PFSK-1 (cell line): ENCODE results near the gene CDC25A.

Experiments used
- FOXP2 ChIP-seq: optimal IDR thresholded peaks from 2 replicates; pipeline ENCODE3; 2011; ENCODE audit warnings: borderline replicate concordance, control low read depth, inconsistent platforms; ENCODE audit not compliant: insufficient read depth; ENCODE audit errors: extremely low read length, extremely low read depth
- POLR2AphosphoS5 ChIP-seq: IDR thresholded peaks from 2 replicates; pipeline ENCODE4 v1.6.1; 2012; ENCODE audit warnings: low read depth, mild to moderate bottlenecking, control low read depth, low read length, moderate library complexity
- SIN3A ChIP-seq: IDR thresholded peaks from 2 replicates; pipeline ENCODE4 v1.6.1; 2012; ENCODE audit warnings: mild to moderate bottlenecking, low read length, moderate library complexity, borderline replicate concordance; ENCODE audit not compliant: insufficient read depth
- TAF1 ChIP-seq: IDR thresholded peaks from 2 replicates; pipeline ENCODE4 v1.6.1; 2012; ENCODE audit warnings: low read length, control low read depth, borderline replicate concordance; ENCODE audit not compliant: insufficient read depth
- TF ChIP-seq, protein P1 (sequence below), 2 experiments: IDR thresholded peaks; 2 replicates each; pipeline versions ENCODE4 v1.6.1 to v1.8.0; 2011 to 2012; ENCODE audit warnings: low read depth in 2 of 2, low read length in 2 of 2, control low read depth in 1 of 2, inconsistent platforms in 1 of 2, mild to moderate bottlenecking in 1 of 2, moderate library complexity in 1 of 2; ENCODE audit not compliant: insufficient read depth in 1 of 2

The CDC25A gene

DNA sequence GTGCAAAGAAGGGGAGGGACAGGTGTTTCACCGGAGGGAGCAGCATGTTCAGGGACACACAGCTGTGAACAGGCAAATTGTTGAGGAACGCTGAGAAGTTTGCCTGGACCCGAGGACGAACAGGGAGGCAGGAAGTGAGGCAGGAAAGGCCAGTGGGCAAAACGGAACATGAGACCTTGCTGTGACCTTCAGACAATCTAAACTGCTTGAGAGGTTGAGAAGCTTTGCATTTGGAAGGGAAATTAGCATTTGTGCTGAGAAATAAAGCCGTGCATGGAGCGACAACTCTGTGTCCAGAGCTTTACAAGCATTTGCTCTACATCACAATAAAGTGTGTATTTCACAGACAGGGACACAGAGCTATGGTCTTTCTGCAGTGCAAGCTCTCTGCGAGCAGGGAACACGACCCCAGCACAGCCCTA, 47.9 kb downstream of the CDC25A start:
- TF ChIP-seq TAF1: no peak
- TF ChIP-seq FOXP2: peak; percentile 46
- TF ChIP-seq POLR2AphosphoS5: no peak
- TF ChIP-seq, protein P1, sequence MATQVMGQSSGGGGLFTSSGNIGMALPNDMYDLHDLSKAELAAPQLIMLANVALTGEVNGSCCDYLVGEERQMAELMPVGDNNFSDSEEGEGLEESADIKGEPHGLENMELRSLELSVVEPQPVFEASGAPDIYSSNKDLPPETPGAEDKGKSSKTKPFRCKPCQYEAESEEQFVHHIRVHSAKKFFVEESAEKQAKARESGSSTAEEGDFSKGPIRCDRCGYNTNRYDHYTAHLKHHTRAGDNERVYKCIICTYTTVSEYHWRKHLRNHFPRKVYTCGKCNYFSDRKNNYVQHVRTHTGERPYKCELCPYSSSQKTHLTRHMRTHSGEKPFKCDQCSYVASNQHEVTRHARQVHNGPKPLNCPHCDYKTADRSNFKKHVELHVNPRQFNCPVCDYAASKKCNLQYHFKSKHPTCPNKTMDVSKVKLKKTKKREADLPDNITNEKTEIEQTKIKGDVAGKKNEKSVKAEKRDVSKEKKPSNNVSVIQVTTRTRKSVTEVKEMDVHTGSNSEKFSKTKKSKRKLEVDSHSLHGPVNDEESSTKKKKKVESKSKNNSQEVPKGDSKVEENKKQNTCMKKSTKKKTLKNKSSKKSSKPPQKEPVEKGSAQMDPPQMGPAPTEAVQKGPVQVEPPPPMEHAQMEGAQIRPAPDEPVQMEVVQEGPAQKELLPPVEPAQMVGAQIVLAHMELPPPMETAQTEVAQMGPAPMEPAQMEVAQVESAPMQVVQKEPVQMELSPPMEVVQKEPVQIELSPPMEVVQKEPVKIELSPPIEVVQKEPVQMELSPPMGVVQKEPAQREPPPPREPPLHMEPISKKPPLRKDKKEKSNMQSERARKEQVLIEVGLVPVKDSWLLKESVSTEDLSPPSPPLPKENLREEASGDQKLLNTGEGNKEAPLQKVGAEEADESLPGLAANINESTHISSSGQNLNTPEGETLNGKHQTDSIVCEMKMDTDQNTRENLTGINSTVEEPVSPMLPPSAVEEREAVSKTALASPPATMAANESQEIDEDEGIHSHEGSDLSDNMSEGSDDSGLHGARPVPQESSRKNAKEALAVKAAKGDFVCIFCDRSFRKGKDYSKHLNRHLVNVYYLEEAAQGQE (IDR thresholded peaks at IDR 0.05; ENCODE audit: insufficient read depth in 1 of 2, low read depth in 2 of 2, low read length in 2 of 2): no peak
- TF ChIP-seq SIN3A: no peak

GRCh38 chr3:48137425-48137999, 50.7 kb downstream of the CDC25A start:
- TF ChIP-seq TAF1 (no peak), POLR2AphosphoS5 (no peak), SIN3A (no peak)

- no peak for TF ChIP-seq SIN3A
Measured at GRCh38 chr3:48135552-48136495, 52.4 kb downstream of the CDC25A start.

DNA sequence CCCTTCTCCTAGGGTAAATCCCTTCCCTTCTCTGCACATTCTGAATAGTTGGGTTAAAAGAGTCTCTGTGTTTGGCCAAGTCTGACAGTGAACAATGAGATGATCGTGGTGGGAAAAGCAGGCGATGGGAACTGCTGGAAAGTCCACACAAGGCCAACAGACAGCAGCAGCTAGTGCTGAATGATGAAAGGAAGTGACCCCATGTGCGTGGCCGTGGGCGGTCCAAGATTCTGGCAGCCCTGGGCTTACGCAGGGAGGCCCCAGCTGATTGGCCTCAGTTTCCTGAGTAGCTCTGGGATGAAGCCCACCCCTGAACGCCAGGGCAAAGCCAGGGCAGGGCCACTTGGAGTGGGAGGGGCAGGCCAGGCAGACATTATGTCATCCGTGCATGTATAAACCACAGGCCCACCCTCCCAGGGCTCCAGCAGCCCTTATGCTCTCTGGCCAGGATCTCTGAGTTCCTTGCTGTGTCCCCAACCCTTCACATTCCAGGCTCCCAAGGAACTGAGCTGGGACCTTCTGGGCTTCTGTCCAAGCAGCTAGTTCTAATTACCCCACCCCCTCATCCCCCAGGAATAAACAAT, 57.8 kb downstream of the CDC25A start:
- TF ChIP-seq POLR2AphosphoS5 (peak; percentile 44; the same call in 1 of the 2 replicates), SIN3A (no peak), TAF1 (peak; percentile 36; the same call in 1 of the 2 replicates), FOXP2 (no peak)
- TF ChIP-seq, protein P1 (IDR thresholded peaks at IDR 0.05; ENCODE audit: insufficient read depth in 1 of 2, low read depth in 2 of 2, low read length in 2 of 2): 0 out of 4 replicates have a peak, but pooled peaks of 1 of the 2 experiments have one; percentile 32

DNA sequence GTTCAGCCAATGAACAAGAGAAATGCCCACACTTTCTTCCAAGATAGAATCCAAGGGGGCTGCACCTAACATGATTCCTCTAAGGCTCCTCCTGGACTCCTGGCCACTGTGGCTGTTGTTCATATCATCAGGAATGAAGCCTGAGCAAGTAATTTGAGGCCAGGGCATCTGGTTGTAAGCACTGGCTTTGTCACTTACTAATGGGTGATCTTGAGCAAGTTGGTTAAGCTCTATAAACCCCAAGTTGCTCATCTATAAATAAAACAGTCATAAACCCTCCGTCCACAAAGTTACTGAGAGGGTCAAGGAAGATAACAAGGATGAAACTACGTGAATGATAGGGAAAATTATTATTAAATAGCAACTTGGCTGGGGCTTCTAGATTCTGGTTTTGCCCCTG, 58.3 kb downstream of the CDC25A start:
- no peak for TF ChIP-seq FOXP2
- TF ChIP-seq, protein P1 (IDR thresholded peaks at IDR 0.05; ENCODE audit: insufficient read depth in 1 of 2, low read depth in 2 of 2, low read length in 2 of 2): no peak

DNA sequence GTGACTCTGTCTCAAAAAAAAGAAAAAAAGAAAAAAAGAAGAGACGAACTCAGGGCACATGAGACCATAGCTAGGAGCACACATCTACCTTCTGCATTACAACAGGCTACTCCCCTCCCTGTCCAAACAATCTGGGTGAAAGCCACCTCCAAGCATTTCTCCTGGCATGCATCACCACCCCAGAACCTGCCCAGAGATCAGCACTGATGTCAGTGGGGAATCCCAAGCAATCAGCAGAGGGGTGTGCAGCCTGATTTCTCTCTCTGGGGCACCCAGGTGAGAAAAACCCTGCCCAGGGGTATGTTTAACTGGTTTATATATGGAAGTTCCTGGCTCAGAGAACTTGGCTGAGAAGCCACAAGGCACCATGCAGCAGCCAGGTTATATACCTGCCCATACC, 59.4 kb downstream of the CDC25A start:
- TF ChIP-seq POLR2AphosphoS5: no peak
- no peak for TF ChIP-seq SIN3A
- TF ChIP-seq FOXP2: no peak
- no peak for TF ChIP-seq TAF1
- TF ChIP-seq, protein P1 (IDR thresholded peaks at IDR 0.05; ENCODE audit: insufficient read depth in 1 of 2, low read depth in 2 of 2, low read length in 2 of 2): no peak
